K562 (cell line): Measurements from ENCODE around the gene RBM28. TPM values are rescaled to one million over a fixed set of nuclear protein-coding genes. Genes with fewer than 3 reads are reported as not detected.
A peak's percentile ranks its signal among the peaks of the same experiment; 100 is the strongest.

Source experiments
- ATAC-seq: fragments of 200-7000 bp; cut with Tn5 transposase; 3 replicates; pipeline ENCODE4 v1.9.1; 2020; ENCODE audit warnings: moderate library complexity
- BruUV-seq: library from RNA; stranded (reverse); fragments of 400-500 nt; replicated peaks from 2 replicates; lab custom pipeline; 2021; lab: Mats Ljungman, UMichigan
- CTCF ChIA-PET: fragments of 300-600 bp; formaldehyde crosslinking; extraction: SDS; loops from one replicate; lab custom pipeline; 2021; ENCODE audit warnings: low intra/inter-chr PET ratio; lab: Yijun Ruan, JAX
- POLR2A ChIA-PET: fragments of 300-600, 350-650 bp; sonication (Branson Sonifier 250); formaldehyde crosslinking; extraction: SDS; loops from one replicate; lab custom pipeline; 2021; ENCODE audit warnings: antibody characterized with exemption, inconsistent platforms; lab: Yijun Ruan, JAX
- DNase-seq, 4 experiments: peaks; one replicate each; pipeline versions ENCODE4 v3.0.0 to v3.0.0-alpha.2; 2011 to 2018; ENCODE audit warnings: low spot score in 3 of 4, mixed read lengths in 3 of 4; ENCODE audit errors: extremely low read depth in 1 of 4
- FAIRE-seq: peaks from 2 replicates; lab custom pipeline; 2011; peaks lifted over from hg19 to GRCh38; lab: Jason Lieb, UNC
- H2AFZ ChIP-seq: 2 replicates; pipeline ENCODE4 v1.6.0; 2011; ENCODE audit warnings: low read depth, low read length, control low read depth, inconsistent platforms
- H3K27ac ChIP-seq: fragments of 200-600 bp; 3 replicates; pipeline ENCODE4 v1.8.0; 2011; ENCODE audit warnings: low read depth, mild to moderate bottlenecking, control low read depth, inconsistent platforms, low read length, moderate library complexity, mixed read lengths; ENCODE audit errors: extremely low read depth
- H3K27me3 ChIP-seq, 2 experiments: fragments of 300-600 bp in 1 of 2; 2 replicates in 1 of 2; 3 replicates in 1 of 2; pipeline versions ENCODE4 v1.6.0 to v1.8.0; 2011; ENCODE audit warnings: inconsistent platforms in 2 of 2, low read length in 2 of 2, mild to moderate bottlenecking in 1 of 2, mixed read lengths in 1 of 2, moderate library complexity in 1 of 2; ENCODE audit not compliant: control insufficient read depth in 2 of 2, insufficient read depth in 2 of 2
- H3K36me3 ChIP-seq: fragments of 300-600 bp; 3 replicates; pipeline ENCODE4 v1.8.0; 2011; ENCODE audit warnings: mild to moderate bottlenecking, low read length, inconsistent platforms; ENCODE audit not compliant: control insufficient read depth, insufficient read depth
- H3K4me1 ChIP-seq, 2 experiments: fragments of 200-600 bp in 1 of 2; replicated peaks in 1 of 2; 2 replicates in 1 of 2; 3 replicates in 1 of 2; pipeline versions ENCODE4 v1.5.1 to v1.8.0; 2011; ENCODE audit warnings: inconsistent platforms in 2 of 2, low read length in 2 of 2, mild to moderate bottlenecking in 1 of 2, mixed read lengths in 1 of 2, moderate library complexity in 1 of 2; ENCODE audit not compliant: control insufficient read depth in 2 of 2, insufficient read depth in 2 of 2
- H3K4me2 ChIP-seq: 2 replicates; pipeline ENCODE4 v1.6.1; 2011; ENCODE audit warnings: low read length, control low read depth, inconsistent platforms, mixed read lengths; ENCODE audit not compliant: insufficient read depth
- H3K4me3 ChIP-seq: fragments of 200-600 bp; sonication (generic), shearing (Covaris generic); 2 replicates; pipeline ENCODE4 v1.5.1; 2016; ENCODE audit warnings: control low read depth, inconsistent platforms
- H3K79me2 ChIP-seq: fragments of 200-600 bp; 3 replicates; pipeline ENCODE4 v1.8.0; 2011; ENCODE audit warnings: low read length, inconsistent platforms; ENCODE audit not compliant: control insufficient read depth, insufficient read depth
- H3K9ac ChIP-seq, 2 experiments: 2 replicates each; pipeline versions ENCODE4 v1.6.0 to v1.6.1; 2011; ENCODE audit warnings: low read depth in 2 of 2, low read length in 2 of 2, control low read depth in 1 of 2, inconsistent platforms in 1 of 2, mild to moderate bottlenecking in 1 of 2, mixed read lengths in 1 of 2; ENCODE audit not compliant: insufficient read depth in 1 of 2
- H3K9me1 ChIP-seq: one replicate; pipeline ENCODE4 v1.6.0; 2011; ENCODE audit warnings: inconsistent platforms, mild to moderate bottlenecking, low read length, moderate library complexity; ENCODE audit not compliant: control insufficient read depth, insufficient read depth
- H3K9me3 ChIP-seq: replicated peaks from 2 replicates; pipeline ENCODE4 v1.5.1; 2011; ENCODE audit warnings: low read depth, low read length, inconsistent platforms; ENCODE audit not compliant: control insufficient read depth, insufficient read depth
- H4K20me1 ChIP-seq: replicated peaks from 2 replicates; pipeline ENCODE4 v1.6.1; 2011; ENCODE audit warnings: low read length, inconsistent platforms, mixed read lengths; ENCODE audit not compliant: control insufficient read depth, insufficient read depth
- ILK ChIP-seq: fragments of 450-650 bp; IDR thresholded peaks from 2 replicates; pipeline ENCODE4 v1.6.1; 2016; ENCODE audit warnings: missing genetic modification characterization, low read depth, mild to moderate bottlenecking, missing compliant biosample characterization, moderate library complexity, borderline replicate concordance
- POLR2A ChIP-seq: fragments of 450-650 bp; conservative IDR thresholded peaks from 2 replicates; pipeline ENCODE4 v1.6.1; 2016
- ZKSCAN8 ChIP-seq: fragments of 200-800 bp; sonication (Bioruptor generic); IDR thresholded peaks from 2 replicates; pipeline ENCODE4 v1.6.1; 2016; ENCODE audit warnings: missing genetic modification characterization, missing compliant biosample characterization
- ZNF609 ChIP-seq: sonication (generic); formaldehyde crosslinking; IDR thresholded peaks from 2 replicates; pipeline ENCODE4 v1.8.1; 2023; ENCODE audit warnings: missing genetic modification reagents, mild to moderate bottlenecking, borderline replicate concordance
- WGBS: fragments of 100-300 bp; shearing (Covaris generic); methylation state at CpG from one replicate; pipeline ENCODE4 v1.1.6; 2016; ENCODE audit warnings: low coverage, mixed read lengths; ENCODE audit not compliant: insufficient coverage; ENCODE audit errors: missing lambda C conversion rate; 5-methylcytosine and 5-hydroxymethylcytosine counted together
- in situ Hi-C: fragments of 300-500 bp; cut with MboI; formaldehyde crosslinking; loops from 4 replicates; pipeline ENCODE4 v1.15.0; 2018; ENCODE audit warnings: inconsistent platforms, mixed read lengths
- intact Hi-C: fragments of 100-400 bp; cut with micrococcal nuclease; formaldehyde crosslinking; loops from 2 replicates; pipeline ENCODE4 v1.14.2; 2022
- polyA plus RNA-seq, 8 experiments: library from polyadenylated mRNA; depleted of rRNA in 4 of 8; stranded (reverse) in 5 of 8; unstranded in 3 of 8; fragments of >200 nt; fragmentation: Nextera tagmentation in 2 of 8; fragmentation: Illumina TruSeq in 1 of 8; extraction: Ambion mirVana in 2 of 8; extraction: Trizol in 1 of 8; gene quantifications; 2 replicates each; pipeline versions ENCODE4 v1.2.1 to v1.2.3, GENCODE V29; 2011 to 2014; ENCODE audit warnings: inconsistent platforms in 1 of 8, missing spikeins in 1 of 8
- total RNA-seq, 7 experiments: library from RNA; depleted of rRNA in 6 of 7; stranded (reverse); fragments of >200 nt in 6 of 7; fragmentation: Illumina TruSeq in 2 of 7; extraction: Trizol in 2 of 7; gene quantifications; 2 replicates each; pipeline versions ENCODE4 v1.2.1 to v1.2.3, GENCODE V29; 2011 to 2021; ENCODE audit warnings: low replicate concordance in 1 of 7

RBM28 gene
- total and polyA plus RNA-seq, 9 of the 15 experiments (the other 6 are each of a cell fraction or from before 2014, with no cell fraction given): 65.8 to 213 (median 138) TPM

GRCh38 chr7:128303133-128303532 is 40.6 kb downstream of the RBM28 start:
- no peak overlapping the region for H3K9ac ChIP-seq
- TF ChIP-seq ZKSCAN8 (CRISPR knock-in tag) (no peak), POLR2A (0 out of 2 replicates have a peak, but pooled peaks have one; percentile 28), ILK (no peak), ZNF609 (CRISPR knock-in tag) (no peak)
- H3K27me3 ChIP-seq: no peaks in the 10 kb centered on the region
- peaks cover 56% of the 10 kb centered on the region for H3K36me3 ChIP-seq
- H3K9me1 ChIP-seq: no peaks in the 10 kb centered on the region
- 84% methylated on average over 2 of the region's 2 CpGs for WGBS
- no TSS peak for BruUV-seq
- POLR2A ChIA-PET: interaction anchor here (0.8 to 1.6 kb wide), 2 partner anchors 8 to 1009 kb away, joined by 3 read pairs; no protein-coding TSS in a partner anchor
- ATAC-seq (no peak), DNase-seq (no peak), FAIRE-seq (no peak)
- H2AFZ ChIP-seq: no peak overlapping the region
- in situ Hi-C loops: no loop called here
- H3K9me3 ChIP-seq: no peaks in the 10 kb centered on the region
- CTCF ChIA-PET: interaction anchor here (0.5 kb wide), 1 partner anchor 701 kb away, joined by 3 read pairs; no protein-coding TSS in a partner anchor
- H3K4me2 ChIP-seq: no peak overlapping the region
- H3K4me3 ChIP-seq: no peak overlapping the region
- H3K27ac ChIP-seq: no peak overlapping the region
- peaks cover 2 to 4% of the 10 kb centered on the region in 2 experiments; a peak in 2 of 5 replicates for H3K4me1 ChIP-seq
- intact Hi-C loops: no loop called here
- H4K20me1 ChIP-seq: no peaks in the 10 kb centered on the region
- H3K79me2 ChIP-seq: no peaks in the 10 kb centered on the region
